Peyer's patch (tissue), 4 donors: ENCODE measurements around the gene PITHD1.

ENCODE experiments used
- CTCF ChIP-seq, 6 experiments: fragments of 450-650 bp in 4 of 6; fragments of 200-600 bp in 2 of 6; sonication (generic) in 1 of 6; IDR thresholded peaks; one replicate each; pipeline ENCODE4 v1.5.1; 2017 to 2019; ENCODE audit warnings: antibody characterized with exemption in 6 of 6, mild to moderate bottlenecking in 3 of 6, moderate library complexity in 1 of 6
- POLR2A ChIP-seq, 2 donors: fragments of 450-650 bp; IDR thresholded peaks; one replicate each; pipeline ENCODE4 v1.5.1; 2017; ENCODE audit warnings: antibody characterized with exemption in 2 of 2, mild to moderate bottlenecking in 2 of 2, moderate library complexity in 2 of 2

GRCh38 chr1:23756676-23757075 lies 21.5 kb upstream of the PITHD1 start:
- TF ChIP-seq CTCF (IDR thresholded peaks at IDR 0.05) (no peak), POLR2A (IDR thresholded peaks at IDR 0.05) (no peak)
